HepG2 (cell line): ENCODE measurements around the gene FAM20C. TPM values are rescaled to one million over a fixed set of nuclear protein-coding genes. Genes with fewer than 3 reads are reported as not detected.

Source experiments
- ATAC-seq: fragments of 200-7000 bp; cut with Tn5 transposase; 3 replicates; pipeline ENCODE4 v1.9.1; 2020; ENCODE audit warnings: mild to moderate bottlenecking, moderate library complexity
- Bru-seq: library from RNA; stranded (reverse); fragments of 400-500 nt; gene quantifications from one replicate; lab custom pipeline; 2021; lab: Mats Ljungman, UMichigan
- BruChase-seq, 2 experiments: library from RNA; stranded (reverse); fragments of 400-500 nt; gene quantifications; one replicate each; lab custom pipeline; 2021; lab: Mats Ljungman, UMichigan
- BruUV-seq: library from RNA; stranded (reverse); fragments of 400-500 nt; replicated peaks from 2 replicates; lab custom pipeline; 2021; lab: Mats Ljungman, UMichigan
- CTCF ChIA-PET: fragments of 300-600 bp; formaldehyde crosslinking; extraction: SDS; loops from one replicate; lab custom pipeline; 2021; ENCODE audit warnings: low total read pairs, inconsistent platforms, low intra/inter-chr PET ratio; lab: Yijun Ruan, JAX
- POLR2A ChIA-PET: fragments of 350-600 bp; sonication (Branson Sonifier 250); formaldehyde crosslinking; loops from one replicate; lab custom pipeline; 2020; ENCODE audit warnings: antibody characterized with exemption, inconsistent platforms; lab: Yijun Ruan, JAX
- DNase-seq: peaks from one replicate; pipeline ENCODE4 v3.0.0-alpha.2; 2015; ENCODE audit warnings: low spot score
- FAIRE-seq: peaks from 3 replicates; lab custom pipeline; 2011; peaks lifted over from hg19 to GRCh38; lab: Jason Lieb, UNC
- H2AFZ ChIP-seq: one replicate; pipeline ENCODE4 v1.6.1; 2011; ENCODE audit warnings: low read length, inconsistent platforms
- H3K27ac ChIP-seq: fragments of 300-600 bp; 3 replicates; pipeline ENCODE4 v1.8.0; 2011; ENCODE audit warnings: mixed run types, mild to moderate bottlenecking, mixed read lengths, low read length, inconsistent platforms; ENCODE audit not compliant: insufficient read depth; ENCODE audit errors: extremely low read length
- H3K27me3 ChIP-seq, 2 experiments: fragments of 200-600 bp in 1 of 2; 2 replicates in 1 of 2; 3 replicates in 1 of 2; pipeline versions ENCODE4 v1.6.0 to v1.8.0; 2011; ENCODE audit warnings: low read length in 2 of 2, mild to moderate bottlenecking in 2 of 2, moderate library complexity in 2 of 2, inconsistent platforms in 1 of 2; ENCODE audit not compliant: insufficient read depth in 2 of 2, control insufficient read depth in 1 of 2
- H3K36me3 ChIP-seq, 2 experiments: fragments of 200-600 bp in 1 of 2; replicated peaks in 1 of 2; 2 replicates in 1 of 2; 3 replicates in 1 of 2; pipeline versions ENCODE4 v1.5.1 to v1.8.0; 2011; ENCODE audit warnings: low read length in 2 of 2, inconsistent platforms in 1 of 2; ENCODE audit not compliant: insufficient read depth in 2 of 2, control insufficient read depth in 1 of 2
- H3K4me1 ChIP-seq: 2 replicates; pipeline ENCODE4 v1.5.1; 2012; ENCODE audit warnings: low read length, inconsistent platforms; ENCODE audit not compliant: insufficient read depth
- H3K4me2 ChIP-seq: 2 replicates; pipeline ENCODE4 v1.6.0; 2011; ENCODE audit warnings: low read depth, low read length, inconsistent platforms
- H3K4me3 ChIP-seq, 3 experiments: fragments of 200-600 bp in 1 of 3; sonication (generic), shearing (Covaris generic) in 1 of 3; replicated peaks in 1 of 3; 2 replicates each; pipeline ENCODE4 v1.5.1; 2011 to 2016; ENCODE audit warnings: low read length in 3 of 3, inconsistent platforms in 2 of 3, low read depth in 2 of 3, mild to moderate bottlenecking in 2 of 3, control low read depth in 1 of 3, mixed read lengths in 1 of 3; ENCODE audit not compliant: insufficient read depth in 1 of 3
- H3K79me2 ChIP-seq: one replicate; pipeline ENCODE4 v1.6.1; 2011; ENCODE audit warnings: low read length, inconsistent platforms; ENCODE audit not compliant: insufficient read depth
- H3K9ac ChIP-seq: 2 replicates; pipeline ENCODE4 v1.6.0; 2011; ENCODE audit warnings: mild to moderate bottlenecking, low read depth, low read length, inconsistent platforms; ENCODE audit not compliant: insufficient read depth
- H3K9me3 ChIP-seq: 2 replicates; pipeline ENCODE4 v1.5.1; 2012; ENCODE audit warnings: mild to moderate bottlenecking, low read length
- H4K20me1 ChIP-seq: 2 replicates; pipeline ENCODE4 v1.6.0; 2011; ENCODE audit warnings: inconsistent platforms, mild to moderate bottlenecking, low read length, moderate library complexity; ENCODE audit not compliant: insufficient read depth
- AGO2 ChIP-seq: fragments of 200-400 bp; formaldehyde crosslinking; optimal IDR thresholded peaks from 2 replicates; pipeline ENCODE3; 2017; ENCODE audit warnings: mild to moderate bottlenecking, low read depth, low read length, moderate library complexity
- BCL6 ChIP-seq: IDR thresholded peaks from 2 replicates; pipeline ENCODE4 v1.6.1; 2016; ENCODE audit warnings: missing genetic modification reagents, missing compliant biosample characterization
- DRAP1 ChIP-seq: IDR thresholded peaks from 2 replicates; pipeline ENCODE4 v1.6.1; 2016; ENCODE audit warnings: missing genetic modification reagents, missing compliant biosample characterization
- HOXA3 ChIP-seq: sonication (generic); formaldehyde crosslinking; IDR thresholded peaks from 2 replicates; pipeline ENCODE4 v1.5.0; 2020; ENCODE audit warnings: missing genetic modification reagents
- NFYC ChIP-seq: IDR thresholded peaks from 2 replicates; pipeline ENCODE4 v1.6.1; 2016; ENCODE audit warnings: missing genetic modification reagents, missing compliant biosample characterization
- SIX4 ChIP-seq: sonication (generic); formaldehyde crosslinking; IDR thresholded peaks from 2 replicates; pipeline ENCODE4 v1.4.0; 2020; ENCODE audit warnings: missing genetic modification reagents
- SKIL ChIP-seq: sonication (generic); formaldehyde crosslinking; IDR thresholded peaks from 2 replicates; pipeline ENCODE4 v1.8.0; 2022; ENCODE audit warnings: missing genetic modification reagents, mild to moderate bottlenecking, moderate library complexity, borderline replicate concordance
- YEATS4 ChIP-seq: sonication (generic); formaldehyde crosslinking; IDR thresholded peaks from 2 replicates; pipeline ENCODE4 v1.4.0; 2020; ENCODE audit warnings: missing genetic modification reagents, borderline replicate concordance
- ZNF274 ChIP-seq: sonication (generic); formaldehyde crosslinking; IDR thresholded peaks from 2 replicates; pipeline ENCODE4 v1.5.1; 2020; ENCODE audit warnings: mild to moderate bottlenecking, missing genetic modification reagents
- ZNF709 ChIP-seq: sonication (generic); formaldehyde crosslinking; IDR thresholded peaks from 2 replicates; pipeline ENCODE4 v1.5.0; 2020; ENCODE audit warnings: mild to moderate bottlenecking, missing genetic modification reagents
- ZSCAN21 ChIP-seq: sonication (generic); formaldehyde crosslinking; IDR thresholded peaks from 2 replicates; pipeline ENCODE4 v1.8.0; 2022; ENCODE audit warnings: mild to moderate bottlenecking, missing genetic modification reagents, moderate library complexity, borderline replicate concordance
- ZSCAN25 ChIP-seq: sonication (generic); formaldehyde crosslinking; IDR thresholded peaks from 2 replicates; pipeline ENCODE4 v1.8.0; 2022; ENCODE audit warnings: mild to moderate bottlenecking, missing genetic modification reagents
- WGBS: methylation state at CpG from one replicate; pipeline ENCODE4 v1.1.6; 2017; ENCODE audit warnings: low lambda C conversion rate; 5-methylcytosine and 5-hydroxymethylcytosine counted together
- in situ Hi-C: cut with HindIII; loops from 2 replicates; pipeline ENCODE4 v1.10.0; 2017; ENCODE audit warnings: low pct_unique_long_range_greater_than_20kb; ENCODE audit not compliant: extremely low pct_ligation_motif_present
- intact Hi-C: fragments of 100-400 bp; cut with micrococcal nuclease; formaldehyde crosslinking; loops from one replicate; pipeline ENCODE4 v1.10.0; 2022; ENCODE audit not compliant: unreplicated experiment
- long read RNA-seq, 2 experiments: library from RNA in 1 of 2; library from polyadenylated mRNA in 1 of 2; stranded (forward) in 1 of 2; unstranded in 1 of 2; transcript quantifications; one replicate each; pipeline ENCODE4 v2.0.0, GENCODE V29; 2019 to 2022
- polyA minus RNA-seq, 3 experiments: library from RNA; depleted of rRNA, polyadenylated mRNA; stranded (reverse); fragments of >200 nt; gene quantifications; 2 replicates each; pipeline ENCODE4 v1.2.3, GENCODE V29; 2011; ENCODE audit warnings: low replicate concordance in 1 of 3
- polyA plus RNA-seq, 8 experiments: library from polyadenylated mRNA; depleted of rRNA in 3 of 8; stranded (reverse) in 7 of 8; unstranded in 1 of 8; fragments of >200 nt; fragmentation: Illumina TruSeq in 4 of 8; extraction: Trizol in 4 of 8; gene quantifications; 2 replicates each; pipeline versions ENCODE4 v1.2.1 to v1.2.3, GENCODE V29; 2011 to 2016; ENCODE audit warnings: low read depth in 4 of 8, missing spikeins in 1 of 8, mixed read lengths in 1 of 8; ENCODE audit not compliant: insufficient read depth in 1 of 8
- total RNA-seq, 5 experiments: library from RNA; depleted of rRNA; stranded (reverse); fragments of >200 nt; fragmentation: Illumina TruSeq; extraction: Trizol; gene quantifications; 2 replicates each; pipeline ENCODE4 v1.2.3, GENCODE V29; 2016; ENCODE audit warnings: low read depth in 1 of 5
- TF ChIP-seq, protein P1 (sequence below), 2 experiments: sonication (generic) in 1 of 2; formaldehyde crosslinking in 1 of 2; IDR thresholded peaks; 2 replicates each; pipeline versions ENCODE4 v1.5.1 to v1.6.1; 2011 to 2020; ENCODE audit warnings: borderline replicate concordance in 1 of 2, low read depth in 1 of 2, low read length in 1 of 2, mild to moderate bottlenecking in 1 of 2, missing genetic modification reagents in 1 of 2, moderate library complexity in 1 of 2

The FAM20C gene
- total RNA-seq (2016; rRNA removed; fragmentation: Illumina TruSeq; extraction: Trizol) (14.5 and 19.9 TPM in 2 replicates), polyA plus RNA-seq (2011; rRNA removed) (11.9 and 15.3 TPM in 2 replicates), polyA minus RNA-seq (2011; rRNA and poly(A)+ RNA removed; ENCODE audit: low replicate concordance) (8.9 and 24.8 TPM in 2 replicates), Bru-seq, nascent RNA (percentile 66 among the genes with signal in this experiment), BruChase-seq, experiment 1, labeled RNA remaining after a 6-hour chase (percentile 72 among the genes with signal in this experiment), BruChase-seq, experiment 2, labeled RNA remaining after a 2-hour chase (percentile 72 among the genes with signal in this experiment)
- total RNA-seq (2016; cell fraction: cytosol; rRNA removed; fragmentation: Illumina TruSeq; extraction: Trizol; ENCODE audit: low read depth) = 4.8 and 5.5 TPM in 2 replicates
- 12.0 and 18.5 TPM in 2 replicates for total RNA-seq (2016; cell fraction: insoluble cytoplasmic fraction; rRNA removed; fragmentation: Illumina TruSeq; extraction: Trizol)
- 11.5 and 11.6 TPM in 2 replicates for total RNA-seq (2016; cell fraction: membrane; rRNA removed; fragmentation: Illumina TruSeq; extraction: Trizol)
- total RNA-seq (2016; cell fraction: nucleus; rRNA removed; fragmentation: Illumina TruSeq; extraction: Trizol) = 20.5 and 24.2 TPM in 2 replicates
- polyA plus RNA-seq (2011; cell fraction: cytosol; rRNA removed) = 13.7 and 17.5 TPM in 2 replicates
- polyA plus RNA-seq (2011; cell fraction: nucleus; rRNA removed) = 24.6 and 26.4 TPM in 2 replicates
- 15.4 and 23.9 TPM in 2 replicates for polyA plus RNA-seq (2012)
- 2.8 and 3.2 TPM in 2 replicates for polyA plus RNA-seq (2016; cell fraction: cytosol; fragmentation: Illumina TruSeq; extraction: Trizol; ENCODE audit: low read depth)
- 18.9 and 20.0 TPM in 2 replicates for polyA plus RNA-seq (2016; cell fraction: insoluble cytoplasmic fraction; fragmentation: Illumina TruSeq; extraction: Trizol; ENCODE audit: low read depth)
- polyA plus RNA-seq (2016; cell fraction: membrane; fragmentation: Illumina TruSeq; extraction: Trizol; ENCODE audit: low read depth) = 10.0 and 10.7 TPM in 2 replicates
- 38.8 and 44.3 TPM in 2 replicates for polyA plus RNA-seq (2016; cell fraction: nucleus; fragmentation: Illumina TruSeq; extraction: Trizol; ENCODE audit: insufficient read depth, low read depth)
- polyA minus RNA-seq (2011; cell fraction: cytosol; rRNA and poly(A)+ RNA removed) = 13.4 and 22.0 TPM in 2 replicates
- polyA minus RNA-seq (2011; cell fraction: nucleus; rRNA and poly(A)+ RNA removed) = 14.4 and 19.6 TPM in 2 replicates
- long read RNA-seq, experiment 1, partial matches to known transcripts = 8 of 13 reads
- long read RNA-seq, experiment 1, other reads (novel, unspliced or antisense) = 3 of 13 reads
- long read RNA-seq, experiment 2, transcript FAM20C-201 (10 exons, 2,751 nt) = major isoform, 60 of 114 reads
- long read RNA-seq, experiment 2, partial matches to known transcripts = 33 of 114 reads
- long read RNA-seq, experiment 2, other reads (novel, unspliced or antisense) = 19 of 114 reads

GRCh38 chr7:191981-192649 lies at the start of gene FAM20C:
FAM20C (plus strand) TSS chr7:192571; CDS start chr7:193200, 629 bp downstream.
- ChIA-PET CTCF (no interaction called here), POLR2A (interaction anchor here (0.9 to 2.1 kb wide), 4 partner anchors 11 to 42 kb away, joined by 4 to 9 read pairs (median 5); no protein-coding TSS in a partner anchor)
- peak within 1 kb of the TSS; percentile 79 to 91 (median 82) for H3K4me3 ChIP-seq
- WGBS = 20% methylated on average over 2 of the region's 89 CpGs
- no TSS peak for BruUV-seq
- peak within 1 kb of the TSS; percentile 76 for H3K9ac ChIP-seq
- H3K27ac ChIP-seq = peak within 1 kb of the TSS; percentile 81
- no peak within 1 kb of the TSS for H2AFZ ChIP-seq
- FAIRE-seq = no peak
- peaks cover 28% of the 10 kb centered on the region for H3K4me1 ChIP-seq
- intact Hi-C loops = no loop called here
- H3K27me3 ChIP-seq = peaks cover 3 to 31% of the 10 kb centered on the region in 2 experiments; a peak in 4 of 5 replicates
- in situ Hi-C loops = no loop called here
- H3K79me2 ChIP-seq = peaks cover 22% of the 10 kb centered on the region
- H3K9me3 ChIP-seq = no peaks in the 10 kb centered on the region
- H4K20me1 ChIP-seq = peaks cover 6% of the 10 kb centered on the region
- peak within 1 kb of the TSS; percentile 76 for H3K4me2 ChIP-seq
- H3K36me3 ChIP-seq = peaks cover 4 to 17% of the 10 kb centered on the region in 2 experiments; a peak in 3 of 5 replicates
- peak; percentile 47 for ATAC-seq
- DNase-seq = no peak
- TF ChIP-seq SKIL (CRISPR knock-in tag) (no peak), BCL6 (CRISPR knock-in tag) (peak; percentile 40; the same call in 1 of the 2 replicates), DRAP1 (CRISPR knock-in tag) (peak; percentile 81), ZSCAN25 (CRISPR knock-in tag) (peak; percentile 55), ZNF274 (CRISPR knock-in tag) (no peak), YEATS4 (0 out of 2 replicates have a peak, but pooled peaks have one; percentile 31), SIX4 (no peak), AGO2 (peak; percentile 71), ZSCAN21 (CRISPR knock-in tag) (no peak), ZNF709 (CRISPR knock-in tag) (no peak), HOXA3 (CRISPR knock-in tag) (no peak), NFYC (CRISPR knock-in tag) (no peak)
- TF ChIP-seq, protein P1, sequence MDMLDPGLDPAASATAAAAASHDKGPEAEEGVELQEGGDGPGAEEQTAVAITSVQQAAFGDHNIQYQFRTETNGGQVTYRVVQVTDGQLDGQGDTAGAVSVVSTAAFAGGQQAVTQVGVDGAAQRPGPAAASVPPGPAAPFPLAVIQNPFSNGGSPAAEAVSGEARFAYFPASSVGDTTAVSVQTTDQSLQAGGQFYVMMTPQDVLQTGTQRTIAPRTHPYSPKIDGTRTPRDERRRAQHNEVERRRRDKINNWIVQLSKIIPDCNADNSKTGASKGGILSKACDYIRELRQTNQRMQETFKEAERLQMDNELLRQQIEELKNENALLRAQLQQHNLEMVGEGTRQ (IDR thresholded peaks at IDR 0.05; ENCODE audit: low read depth, low read length) = no peak
- TF ChIP-seq, protein P1 (CRISPR knock-in tag; IDR thresholded peaks at IDR 0.05; ENCODE audit: borderline replicate concordance) = no peak
